ENCODE measurements around the gene FAM240B.

DNA sequence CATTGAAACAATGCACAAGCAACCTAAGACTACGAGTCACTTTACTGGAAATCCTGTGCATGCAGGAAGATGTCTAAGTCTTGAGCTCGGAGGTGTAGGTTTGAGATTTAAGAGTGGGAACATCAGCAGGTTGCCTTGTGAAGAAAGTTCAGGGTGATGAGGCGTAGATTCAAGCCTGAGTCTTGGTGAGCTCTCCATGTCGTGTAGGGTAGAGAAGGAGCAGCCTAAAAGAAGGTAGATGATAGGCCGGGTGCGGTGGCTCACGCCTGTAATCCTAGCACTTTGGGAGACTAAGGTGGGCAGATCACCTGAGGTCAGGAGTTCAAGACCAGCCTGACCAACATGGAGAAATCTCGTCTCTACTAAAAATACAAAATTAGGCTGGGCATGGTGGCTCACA is 69.4 kb downstream of the FAM240B start:
- TF ChIP-seq POLR2AphosphoS5 (IDR thresholded peaks at IDR 0.05; ENCODE audit: low read depth, low read length) = no peak
- no peak for TF ChIP-seq REST (IDR thresholded peaks at IDR 0.05; ENCODE audit: insufficient read depth in 1 of 2, low read depth in 2 of 2, low read length in 2 of 2)

Data from PFSK-1 (cell line).